K562 (cell line): ENCODE measurements around the gene GAS2L2. TPM values are rescaled to one million over a fixed set of nuclear protein-coding genes. Genes with fewer than 3 reads are reported as not detected.

ENCODE experiments used
- ATAC-seq: fragments of 200-7000 bp; cut with Tn5 transposase; 3 replicates; pipeline ENCODE4 v1.9.1; 2020; ENCODE audit warnings: moderate library complexity
- BruUV-seq: library from RNA; stranded (reverse); fragments of 400-500 nt; replicated peaks from 2 replicates; lab custom pipeline; 2021; lab: Mats Ljungman, UMichigan
- CTCF ChIA-PET: fragments of 300-600 bp; formaldehyde crosslinking; extraction: SDS; loops from one replicate; lab custom pipeline; 2021; ENCODE audit warnings: low intra/inter-chr PET ratio; lab: Yijun Ruan, JAX
- POLR2A ChIA-PET: fragments of 300-600, 350-650 bp; sonication (Branson Sonifier 250); formaldehyde crosslinking; extraction: SDS; loops from one replicate; lab custom pipeline; 2021; ENCODE audit warnings: antibody characterized with exemption, inconsistent platforms; lab: Yijun Ruan, JAX
- DNase-seq, 4 experiments: peaks; one replicate each; pipeline versions ENCODE4 v3.0.0 to v3.0.0-alpha.2; 2011 to 2018; ENCODE audit warnings: low spot score in 3 of 4, mixed read lengths in 3 of 4; ENCODE audit errors: extremely low read depth in 1 of 4
- FAIRE-seq: peaks from 2 replicates; lab custom pipeline; 2011; peaks lifted over from hg19 to GRCh38; lab: Jason Lieb, UNC
- H2AFZ ChIP-seq: 2 replicates; pipeline ENCODE4 v1.6.0; 2011; ENCODE audit warnings: low read depth, low read length, control low read depth, inconsistent platforms
- H3K27ac ChIP-seq: fragments of 200-600 bp; 3 replicates; pipeline ENCODE4 v1.8.0; 2011; ENCODE audit warnings: low read depth, mild to moderate bottlenecking, control low read depth, inconsistent platforms, low read length, moderate library complexity, mixed read lengths; ENCODE audit errors: extremely low read depth
- H3K27me3 ChIP-seq, 2 experiments: fragments of 300-600 bp in 1 of 2; 2 replicates in 1 of 2; 3 replicates in 1 of 2; pipeline versions ENCODE4 v1.6.0 to v1.8.0; 2011; ENCODE audit warnings: inconsistent platforms in 2 of 2, low read length in 2 of 2, mild to moderate bottlenecking in 1 of 2, mixed read lengths in 1 of 2, moderate library complexity in 1 of 2; ENCODE audit not compliant: control insufficient read depth in 2 of 2, insufficient read depth in 2 of 2
- H3K36me3 ChIP-seq: fragments of 300-600 bp; 3 replicates; pipeline ENCODE4 v1.8.0; 2011; ENCODE audit warnings: mild to moderate bottlenecking, low read length, inconsistent platforms; ENCODE audit not compliant: control insufficient read depth, insufficient read depth
- H3K4me1 ChIP-seq, 2 experiments: fragments of 200-600 bp in 1 of 2; replicated peaks in 1 of 2; 2 replicates in 1 of 2; 3 replicates in 1 of 2; pipeline versions ENCODE4 v1.5.1 to v1.8.0; 2011; ENCODE audit warnings: inconsistent platforms in 2 of 2, low read length in 2 of 2, mild to moderate bottlenecking in 1 of 2, mixed read lengths in 1 of 2, moderate library complexity in 1 of 2; ENCODE audit not compliant: control insufficient read depth in 2 of 2, insufficient read depth in 2 of 2
- H3K4me2 ChIP-seq: 2 replicates; pipeline ENCODE4 v1.6.1; 2011; ENCODE audit warnings: low read length, control low read depth, inconsistent platforms, mixed read lengths; ENCODE audit not compliant: insufficient read depth
- H3K4me3 ChIP-seq: fragments of 200-600 bp; sonication (generic), shearing (Covaris generic); 2 replicates; pipeline ENCODE4 v1.5.1; 2016; ENCODE audit warnings: control low read depth, inconsistent platforms
- H3K79me2 ChIP-seq: fragments of 200-600 bp; 3 replicates; pipeline ENCODE4 v1.8.0; 2011; ENCODE audit warnings: low read length, inconsistent platforms; ENCODE audit not compliant: control insufficient read depth, insufficient read depth
- H3K9ac ChIP-seq, 2 experiments: 2 replicates each; pipeline versions ENCODE4 v1.6.0 to v1.6.1; 2011; ENCODE audit warnings: low read depth in 2 of 2, low read length in 2 of 2, control low read depth in 1 of 2, inconsistent platforms in 1 of 2, mild to moderate bottlenecking in 1 of 2, mixed read lengths in 1 of 2; ENCODE audit not compliant: insufficient read depth in 1 of 2
- H3K9me1 ChIP-seq: one replicate; pipeline ENCODE4 v1.6.0; 2011; ENCODE audit warnings: inconsistent platforms, mild to moderate bottlenecking, low read length, moderate library complexity; ENCODE audit not compliant: control insufficient read depth, insufficient read depth
- H3K9me3 ChIP-seq: replicated peaks from 2 replicates; pipeline ENCODE4 v1.5.1; 2011; ENCODE audit warnings: low read depth, low read length, inconsistent platforms; ENCODE audit not compliant: control insufficient read depth, insufficient read depth
- H4K20me1 ChIP-seq: replicated peaks from 2 replicates; pipeline ENCODE4 v1.6.1; 2011; ENCODE audit warnings: low read length, inconsistent platforms, mixed read lengths; ENCODE audit not compliant: control insufficient read depth, insufficient read depth
- RREB1 ChIP-seq: fragments of 250-450 bp; sonication (Bioruptor Pico); IDR thresholded peaks from 2 replicates; pipeline ENCODE4 v1.4.0; 2020
- ZNF3 ChIP-seq: fragments of 250-450 bp; sonication (Bioruptor Pico); IDR thresholded peaks from 2 replicates; pipeline ENCODE4 v1.5.0; 2021; ENCODE audit warnings: mild to moderate bottlenecking, moderate library complexity
- ZNF696 ChIP-seq: fragments of 250-450 bp; sonication (Bioruptor Pico); conservative IDR thresholded peaks from 2 replicates; pipeline ENCODE4 v1.4.0; 2020; ENCODE audit warnings: mild to moderate bottlenecking, moderate library complexity
- WGBS: fragments of 100-300 bp; shearing (Covaris generic); methylation state at CpG from one replicate; pipeline ENCODE4 v1.1.6; 2016; ENCODE audit warnings: low coverage, mixed read lengths; ENCODE audit not compliant: insufficient coverage; ENCODE audit errors: missing lambda C conversion rate; 5-methylcytosine and 5-hydroxymethylcytosine counted together
- in situ Hi-C: fragments of 300-500 bp; cut with MboI; formaldehyde crosslinking; loops from 4 replicates; pipeline ENCODE4 v1.15.0; 2018; ENCODE audit warnings: inconsistent platforms, mixed read lengths
- intact Hi-C: fragments of 100-400 bp; cut with micrococcal nuclease; formaldehyde crosslinking; loops from 2 replicates; pipeline ENCODE4 v1.14.2; 2022
- polyA plus RNA-seq, 8 experiments: library from polyadenylated mRNA; depleted of rRNA in 4 of 8; stranded (reverse) in 5 of 8; unstranded in 3 of 8; fragments of >200 nt; fragmentation: Nextera tagmentation in 2 of 8; fragmentation: Illumina TruSeq in 1 of 8; extraction: Ambion mirVana in 2 of 8; extraction: Trizol in 1 of 8; gene quantifications; 2 replicates each; pipeline versions ENCODE4 v1.2.1 to v1.2.3, GENCODE V29; 2011 to 2014; ENCODE audit warnings: inconsistent platforms in 1 of 8, missing spikeins in 1 of 8
- total RNA-seq, 7 experiments: library from RNA; depleted of rRNA in 6 of 7; stranded (reverse); fragments of >200 nt in 6 of 7; fragmentation: Illumina TruSeq in 2 of 7; extraction: Trizol in 2 of 7; gene quantifications; 2 replicates each; pipeline versions ENCODE4 v1.2.1 to v1.2.3, GENCODE V29; 2011 to 2021; ENCODE audit warnings: low replicate concordance in 1 of 7

GAS2L2 gene
- total and polyA plus RNA-seq, 9 of the 15 experiments (the other 6 are each of a cell fraction or from before 2014, with no cell fraction given), result not detected

- Histone ChIP-seq H3K4me2 (no peak overlapping the region), H3K9ac (no peak overlapping the region; a peak in 1 of 4 replicates), H3K4me1 (peaks cover 0 to 22% of the 10 kb centered on the region in 2 experiments; a peak in 3 of 5 replicates), H4K20me1 (no peaks in the 10 kb centered on the region), H3K36me3 (no peaks in the 10 kb centered on the region), H3K27me3 (peaks cover 28 to 71% of the 10 kb centered on the region in 2 experiments; a peak in 4 of 5 replicates), H2AFZ (no peak overlapping the region), H3K4me3 (no peak overlapping the region), H3K79me2 (no peaks in the 10 kb centered on the region), H3K9me3 (no peaks in the 10 kb centered on the region), H3K27ac (no peak overlapping the region), H3K9me1 (peaks cover 3% of the 10 kb centered on the region)
- BruUV-seq, result no TSS peak
- POLR2A ChIA-PET, result interaction anchor here (0.6 to 1.4 kb wide), 3 partner anchors 10 to 42 kb away, joined by 3 to 6 read pairs (median 3); partner anchors contain the start of gene TAF15
- ATAC-seq (no peak), FAIRE-seq (no peak), DNase-seq (no peak)
- WGBS, result 2% methylated on average over 20 of the region's 24 CpGs
- no peak for TF ChIP-seq ZNF3 (CRISPR knock-in tag)
- TF ChIP-seq ZNF696 (CRISPR knock-in tag), result no peak
- TF ChIP-seq RREB1 (CRISPR knock-in tag), result no peak
- in situ Hi-C loops (loop anchor here (5.0 kb wide), 1 partner anchor 41 kb away; the partner anchor contains the start of gene TAF15), intact Hi-C loops (loop anchor here (10.0 kb wide), 1 partner anchor 178 kb away; the partner anchor contains the start of gene LYZL6)
- CTCF ChIA-PET, result interaction anchor here (0.6 to 2.3 kb wide), 2 partner anchors 35 to 38 kb away, joined by 3 to 20 read pairs; no protein-coding TSS in a partner anchor
Measured at GRCh38 chr17:35766489-35766877, 13.4 kb upstream of the GAS2L2 start.
